Measurements from ENCODE around the gene TCP1.
"Not testable (repeated sequence)": the region's sequence is repeated elsewhere in the genome, so short reads cannot be mapped to it uniquely, and the experiment has no call there.

Gene TCP1

DNA sequence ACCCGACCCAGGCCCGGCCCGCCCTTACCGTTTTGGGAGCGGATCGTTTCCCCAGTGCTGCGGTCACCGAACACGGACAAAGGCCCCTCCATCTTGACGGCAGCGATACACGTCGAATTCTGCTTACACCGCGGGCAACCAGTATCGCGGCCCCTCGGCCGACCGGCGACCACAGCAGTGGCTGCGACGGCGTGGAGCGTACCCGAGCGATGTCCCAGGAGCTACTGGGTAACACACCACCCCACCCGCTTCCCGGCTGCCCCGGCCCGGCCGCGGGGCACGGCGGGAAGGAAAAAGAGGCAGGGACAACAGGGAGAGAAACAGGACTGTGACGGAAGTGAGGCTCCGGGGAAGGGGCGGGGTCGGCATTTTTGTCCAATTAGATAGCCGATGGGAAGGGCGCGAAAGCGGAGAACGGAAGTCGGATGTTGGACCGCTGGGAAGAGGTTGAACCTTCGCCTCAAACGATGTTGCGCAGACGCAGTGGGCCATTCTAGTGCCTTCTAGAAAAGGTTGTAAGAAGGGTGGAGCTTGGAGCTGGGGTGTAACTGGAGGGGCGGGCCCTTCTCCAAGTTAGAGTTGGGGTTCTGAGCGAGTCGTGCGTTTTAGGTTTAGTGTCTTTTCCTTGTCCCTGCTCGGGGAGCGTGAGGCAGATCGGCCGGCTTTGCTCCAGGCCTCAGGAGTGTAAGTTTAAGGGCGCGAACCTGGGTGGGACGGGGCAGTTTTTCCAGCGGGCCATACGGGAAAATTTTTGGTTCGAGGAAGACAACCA, at the start of gene TCP1:
TSS of gene TCP1 (minus strand) at position 226 of the 772 bp plus-strand sequence. CDS start at position 92, 134 bp downstream.
- peak; percentile 99 for DNase-seq (ENCODE audit: low read depth, low spot score)

GRCh38 chr6:159838020-159838744, 48.8 kb upstream of the TCP1 start:
- no peak for DNase-seq (ENCODE audit: low read depth, low spot score)

DNA sequence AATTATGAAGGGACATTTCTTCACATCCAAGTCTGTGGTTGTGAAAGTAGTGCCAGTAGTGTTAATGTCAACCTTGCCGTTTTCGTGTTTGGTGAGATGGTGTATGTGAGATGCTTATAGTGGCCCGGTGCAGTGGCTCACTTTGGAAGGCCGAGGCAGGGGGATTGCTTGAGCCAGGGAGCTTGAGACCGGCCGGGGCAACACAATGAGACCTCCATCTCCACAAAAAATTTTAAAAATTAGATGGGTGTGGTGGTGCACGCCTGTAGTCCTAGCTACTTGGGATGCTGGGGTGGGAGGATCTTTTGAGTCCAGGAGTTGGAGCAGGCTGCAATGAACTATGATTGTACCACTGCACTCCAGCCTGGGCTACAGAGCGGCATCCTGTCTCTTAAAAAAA, 48.1 kb upstream of the TCP1 start:
- DNase-seq (ENCODE audit: low read depth, low spot score) = no peak

GRCh38 chr6:159836718-159837490, 47.5 kb upstream of the TCP1 start:
- DNase-seq (ENCODE audit: low read depth, low spot score) = no peak

DNA sequence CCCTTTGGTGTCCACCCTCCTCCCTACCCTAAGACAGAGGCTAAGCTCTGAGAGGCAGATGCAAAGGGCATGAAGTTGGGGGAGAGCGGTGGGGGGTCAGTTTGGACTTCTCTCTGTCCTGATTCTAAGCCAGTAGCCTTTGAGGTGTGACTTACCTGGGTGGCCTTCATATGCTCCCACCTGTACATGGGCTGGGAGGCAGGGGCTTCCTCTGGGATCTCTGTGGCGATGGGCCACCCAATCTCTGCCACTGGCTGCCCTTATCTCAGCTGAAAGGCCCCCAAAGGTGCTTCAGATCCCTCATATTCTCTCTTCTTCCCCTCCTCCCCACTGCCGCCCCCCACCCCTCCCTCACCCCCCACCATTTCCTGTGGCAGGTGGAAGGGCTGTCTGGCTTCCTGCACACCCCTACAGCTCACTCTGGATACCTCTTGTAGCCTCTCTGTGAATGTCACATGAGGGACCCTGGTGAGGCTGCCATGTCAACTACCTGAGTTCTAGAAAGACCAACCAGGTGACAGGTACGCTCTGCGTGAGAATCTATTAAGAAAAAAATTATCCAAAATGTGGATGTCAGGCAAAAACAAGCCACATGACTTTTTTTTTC, 44.7 kb upstream of the TCP1 start:
- DNase-seq (ENCODE audit: low read depth, low spot score) = no peak

DNA sequence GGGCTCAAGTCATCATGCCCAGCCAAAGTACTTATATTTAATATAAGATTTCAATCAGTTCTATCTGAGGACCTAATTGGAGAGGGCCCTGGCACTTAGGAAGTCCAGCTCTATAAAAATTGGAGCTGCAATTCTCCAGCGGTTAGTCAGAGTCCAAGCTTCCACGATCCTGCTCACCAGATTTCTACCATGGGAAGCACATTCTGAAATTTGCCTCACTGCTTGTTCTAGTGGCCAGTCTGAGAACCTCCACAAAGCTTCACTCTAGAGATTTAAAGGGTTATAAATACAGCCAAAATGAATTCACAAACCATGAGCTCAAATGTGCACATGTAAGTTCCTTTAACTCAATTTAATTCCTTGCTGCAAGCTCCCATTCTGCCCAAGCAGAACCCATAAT, 44.2 kb upstream of the TCP1 start:
- no peak for DNase-seq (ENCODE audit: low read depth, low spot score)

- no peak for DNase-seq (ENCODE audit: low read depth, low spot score)
Observed at GRCh38 chr6:159832946-159833345, 43.5 kb upstream of the TCP1 start.

- no peak for DNase-seq (ENCODE audit: low read depth, low spot score)
Observed at GRCh38 chr6:159831373-159831679, 41.9 kb upstream of the TCP1 start.

DNA sequence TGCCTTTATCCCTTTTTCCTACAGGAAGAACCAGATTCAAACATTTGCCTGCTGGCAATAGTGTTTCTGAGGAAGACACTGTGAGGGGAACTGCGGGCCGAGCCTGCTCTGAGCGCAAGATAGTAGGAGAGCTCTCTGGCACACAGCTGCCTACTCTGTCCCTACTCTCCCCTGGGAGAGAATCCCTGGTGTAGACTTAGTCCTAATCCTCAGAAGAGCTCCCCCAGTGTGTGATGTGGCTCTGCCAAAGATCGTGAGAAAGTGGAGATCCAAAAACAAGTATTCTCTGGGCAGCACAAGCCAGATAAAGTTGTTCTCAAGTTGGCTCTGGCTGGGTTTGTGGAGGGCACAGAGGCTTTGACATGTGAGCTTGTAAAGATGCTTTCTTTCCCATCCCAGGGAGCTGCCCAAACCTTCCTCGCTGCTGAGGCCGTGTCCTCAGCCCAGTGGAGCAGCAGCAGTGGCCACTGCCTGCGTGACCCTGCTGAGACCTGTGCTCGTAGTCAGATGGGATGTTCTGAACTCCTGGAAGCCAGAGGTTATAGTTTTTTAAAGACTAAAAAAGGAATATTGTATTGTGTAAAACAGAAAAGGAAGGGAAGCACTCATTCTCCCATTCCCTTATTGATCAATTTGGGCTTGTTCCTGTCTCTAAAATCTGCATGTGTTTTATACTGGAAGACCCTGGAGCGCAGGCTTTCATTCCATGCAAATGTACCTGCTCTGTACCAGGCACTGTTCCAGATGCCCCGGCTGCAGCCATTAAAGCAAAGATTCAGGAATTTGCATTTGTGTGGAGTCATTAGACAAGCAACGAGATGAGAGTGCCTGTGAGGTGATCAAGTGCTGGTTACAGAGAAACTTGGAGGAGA, 41.3 kb upstream of the TCP1 start:
- no peak for DNase-seq (ENCODE audit: low read depth, low spot score)

DNA sequence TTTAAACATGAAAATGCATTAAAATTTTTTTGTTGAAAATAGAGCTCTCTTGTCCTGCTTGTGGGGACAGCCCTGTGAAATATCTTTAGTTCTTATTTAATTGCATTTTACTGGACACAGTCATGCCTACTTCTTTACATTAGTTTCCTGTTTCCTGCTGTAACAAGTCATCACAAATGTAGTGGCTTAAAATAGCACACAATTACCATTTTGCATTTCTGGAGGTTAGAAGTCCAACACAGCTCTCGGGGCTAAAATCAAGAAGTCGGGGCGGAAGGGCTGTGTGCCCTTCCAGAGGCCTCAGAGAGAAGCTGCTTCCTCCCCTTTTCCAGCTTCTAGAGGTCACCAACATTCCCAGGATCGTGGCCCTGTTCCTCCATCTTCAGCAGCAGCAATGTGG, 40.1 kb upstream of the TCP1 start:
- no peak for DNase-seq (ENCODE audit: low read depth, low spot score)

DNA sequence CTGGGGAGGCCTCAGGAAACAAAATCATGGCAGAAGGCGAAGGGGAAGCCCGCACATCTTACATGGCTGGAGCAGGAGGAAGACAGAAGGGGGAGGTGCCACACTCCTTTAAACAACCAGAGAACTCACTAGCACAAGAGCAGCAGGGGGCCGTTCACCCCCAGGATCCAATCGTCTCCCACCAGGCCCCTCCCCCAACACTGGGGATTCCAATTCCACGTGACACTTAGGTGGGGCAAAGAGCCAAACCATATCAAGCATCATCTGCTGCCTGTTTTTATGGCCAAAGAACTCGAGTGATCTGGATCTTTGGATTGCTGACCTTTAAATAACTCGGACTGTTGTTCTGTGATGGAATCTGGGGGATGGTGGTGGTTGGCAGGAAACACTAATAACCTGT, 38.7 kb upstream of the TCP1 start:
- no peak for DNase-seq (ENCODE audit: low read depth, low spot score)

GRCh38 chr6:159826968-159827647, 37.7 kb upstream of the TCP1 start:
- DNase-seq (ENCODE audit: low read depth, low spot score) = no peak

DNA sequence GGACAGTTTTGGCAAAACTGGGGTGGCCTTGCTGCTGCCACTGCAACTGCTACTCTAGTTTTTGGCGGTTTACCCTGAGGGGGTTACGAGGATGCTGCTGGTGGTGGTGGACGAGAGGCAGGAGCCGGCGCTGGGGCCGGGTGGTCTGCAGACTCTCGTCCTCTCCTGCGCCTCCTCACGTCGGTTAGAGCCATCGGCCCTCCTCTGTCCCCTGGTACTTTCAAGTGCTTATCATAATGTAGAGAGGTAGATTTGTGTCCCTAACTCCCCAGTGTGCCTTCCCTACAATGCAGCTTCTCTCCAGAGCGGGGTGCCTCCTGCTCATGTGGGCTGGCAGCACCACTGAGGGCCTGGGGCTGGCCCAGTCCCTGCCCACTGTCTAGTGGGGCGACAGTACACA, 36.6 kb upstream of the TCP1 start:
- DNase-seq (ENCODE audit: low read depth, low spot score) = no peak

- not testable (repeated sequence) for DNase-seq (ENCODE audit: low read depth, low spot score)
Observed at GRCh38 chr6:159824690-159825089, 35.3 kb upstream of the TCP1 start.

GRCh38 chr6:159823953-159824352, 34.6 kb upstream of the TCP1 start:
- DNase-seq (ENCODE audit: low read depth, low spot score) = no peak

DNA sequence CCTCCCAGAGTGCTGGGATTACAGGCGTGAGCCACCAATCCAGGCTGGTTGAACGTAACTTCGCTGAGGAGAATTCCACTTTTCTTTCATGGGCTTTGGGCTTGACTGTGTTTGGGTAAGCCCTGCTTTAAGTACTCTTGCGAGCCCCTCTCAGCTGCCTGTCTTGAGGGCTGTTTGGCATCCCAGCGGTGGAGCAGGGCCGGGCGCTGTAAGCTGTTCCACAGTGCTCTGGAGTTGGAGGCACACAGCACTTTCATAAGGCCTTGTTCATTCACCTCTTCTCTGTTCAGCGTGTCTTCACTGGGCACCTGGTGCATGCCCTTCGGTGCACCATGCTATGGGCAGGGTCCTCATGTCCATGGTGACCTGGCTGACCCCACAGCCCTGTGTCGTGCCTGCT, 32.3 kb upstream of the TCP1 start:
- DNase-seq (ENCODE audit: low read depth, low spot score) = no peak

DNA sequence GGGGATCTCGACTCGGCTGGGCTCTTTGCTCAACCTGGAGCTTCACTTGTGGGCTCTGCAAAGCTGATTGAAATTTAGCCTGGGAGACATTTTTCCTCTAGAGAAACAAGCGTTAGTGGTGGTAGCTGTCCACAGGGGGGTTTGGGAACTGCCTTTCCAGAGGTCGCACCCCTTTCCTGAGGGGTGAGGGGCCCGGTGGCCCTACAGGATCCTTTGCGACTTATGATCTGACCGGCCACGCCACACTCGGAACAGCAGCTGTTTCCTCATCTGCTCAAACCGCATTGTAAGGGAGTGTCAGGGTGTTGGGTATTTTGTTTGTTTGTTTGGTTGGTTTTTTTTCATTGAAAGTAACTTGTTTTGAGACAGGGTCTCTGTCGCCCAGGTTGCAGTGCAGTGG, 31.7 kb upstream of the TCP1 start:
- no peak for DNase-seq (ENCODE audit: low read depth, low spot score)

DNA sequence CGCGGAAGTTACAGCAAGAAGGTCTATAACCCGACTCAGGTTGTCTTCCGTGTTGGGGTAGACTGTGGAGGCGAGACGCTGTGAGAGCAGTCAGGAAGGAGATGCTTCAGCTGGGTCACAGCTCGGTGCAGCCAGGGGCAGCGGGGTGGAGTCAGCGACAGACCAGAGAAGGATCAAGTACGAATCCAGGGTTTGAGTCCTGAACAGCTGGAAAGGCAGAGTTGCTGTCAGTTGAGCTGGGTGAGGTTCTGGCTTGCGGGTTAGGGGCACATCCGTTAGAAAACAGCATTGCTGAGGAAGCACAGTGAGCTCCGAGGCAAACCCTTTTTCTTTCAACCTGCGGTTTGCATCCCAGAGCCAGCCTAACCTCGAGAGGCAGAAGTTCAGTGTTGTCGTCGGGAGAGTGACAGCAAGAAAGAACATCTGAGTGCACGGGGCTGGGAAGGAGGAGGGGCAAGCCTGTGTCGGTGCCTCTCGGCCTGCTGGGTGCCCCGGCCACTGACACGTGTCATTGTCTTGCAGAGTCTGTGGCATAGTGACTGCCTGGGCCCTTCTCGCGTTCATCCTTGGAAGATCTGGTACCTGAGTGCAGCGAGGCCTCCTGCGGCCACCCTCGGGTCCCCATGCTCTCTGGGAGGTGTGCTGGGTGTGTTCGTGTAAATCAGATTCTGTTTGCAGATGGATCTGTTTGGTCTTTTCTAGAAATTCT, 30.7 kb upstream of the TCP1 start:
- no peak for DNase-seq (ENCODE audit: low read depth, low spot score)

DNA sequence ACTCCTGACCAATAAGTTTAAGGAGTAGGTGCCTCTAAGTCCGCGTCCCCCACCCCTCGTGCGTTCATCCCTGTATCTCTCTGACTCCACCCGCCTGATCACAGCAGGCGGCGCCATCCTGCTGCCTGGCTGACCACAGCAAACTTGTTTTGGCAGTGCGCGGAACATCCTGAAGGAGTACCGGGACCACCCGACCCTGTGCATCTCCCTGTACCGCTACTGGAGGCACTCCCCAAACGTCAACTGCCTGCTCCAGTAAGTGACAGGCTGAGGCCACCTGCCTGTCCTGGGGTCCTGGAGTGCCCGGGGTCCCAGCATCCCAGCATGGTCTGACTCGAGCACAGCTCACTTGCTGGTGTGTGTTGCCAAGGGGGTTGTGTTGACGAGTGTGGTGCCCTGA, 29.7 kb upstream of the TCP1 start:
- no peak for DNase-seq (ENCODE audit: low read depth, low spot score)

Data from iPS DF 19.7 (cell line).